ENCODE data around the gene ITGA11.

The ITGA11 gene

DNA sequence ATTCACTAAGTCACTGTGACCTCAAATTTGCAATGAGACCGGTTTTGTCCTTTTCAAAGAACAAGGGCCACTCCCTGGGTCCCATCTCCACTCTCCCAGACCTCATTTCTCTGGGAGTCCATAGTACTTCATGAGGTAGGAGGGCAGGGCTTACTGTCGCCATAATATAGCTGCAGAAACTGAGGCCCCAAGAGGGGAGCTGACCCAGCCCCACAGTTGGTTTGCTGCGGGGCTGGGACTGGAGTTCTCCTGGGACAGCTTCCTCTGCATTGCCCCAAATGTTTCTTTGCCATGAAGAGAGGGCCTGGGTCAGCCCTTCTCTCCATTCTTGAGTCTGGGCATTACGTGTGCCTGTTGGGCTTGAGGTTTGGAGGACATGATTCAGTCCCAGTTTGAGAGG is 60.1 kb downstream of the ITGA11 start:
- TF ChIP-seq PAX5 (IDR thresholded peaks at IDR 0.05; ENCODE audit: insufficient read depth, low read length, severe bottlenecking) (no peak), SPI1 (IDR thresholded peaks at IDR 0.05; ENCODE audit: low read depth, low read length) (no peak), POU2F2 (IDR thresholded peaks at IDR 0.05; ENCODE audit: low read depth, low read length) (no peak), POLR2AphosphoS5 (IDR thresholded peaks at IDR 0.05; ENCODE audit: low read depth, low read length) (no peak), POLR2A (IDR thresholded peaks at IDR 0.05; ENCODE audit: low read depth, low read length) (no peak), TAF1 (IDR thresholded peaks at IDR 0.05; ENCODE audit: low read depth, low read length) (no peak)
- FAIRE-seq (no peak), DNase-seq (ENCODE audit: insufficient read length, low spot score) (no peak)

DNA sequence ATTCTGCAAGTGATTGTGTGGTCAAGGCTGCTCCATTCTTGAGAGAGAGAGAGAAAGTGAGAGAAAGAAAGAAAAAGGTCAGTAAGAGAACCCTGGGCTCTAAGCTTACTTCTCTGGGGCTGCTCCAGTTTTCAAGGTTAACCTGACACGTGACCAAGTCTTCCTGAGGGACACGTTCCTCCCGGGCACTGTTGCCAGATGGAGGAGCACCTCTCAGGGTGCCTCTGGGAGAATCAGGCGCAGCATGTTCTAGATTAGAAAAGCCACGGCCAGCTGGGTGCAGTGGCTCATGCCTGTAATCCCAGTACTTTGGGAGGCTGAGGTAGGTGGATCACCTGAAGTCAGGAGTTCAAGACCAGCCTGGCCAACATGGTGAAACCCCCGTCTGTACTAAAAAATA is 60.8 kb downstream of the ITGA11 start:
- TF ChIP-seq TAF1 (IDR thresholded peaks at IDR 0.05; ENCODE audit: low read depth, low read length) (no peak), POLR2AphosphoS5 (IDR thresholded peaks at IDR 0.05; ENCODE audit: low read depth, low read length) (no peak), POU2F2 (IDR thresholded peaks at IDR 0.05; ENCODE audit: low read depth, low read length) (no peak), SPI1 (IDR thresholded peaks at IDR 0.05; ENCODE audit: low read depth, low read length) (no peak), POLR2A (IDR thresholded peaks at IDR 0.05; ENCODE audit: low read depth, low read length) (no peak), PAX5 (IDR thresholded peaks at IDR 0.05; ENCODE audit: insufficient read depth, low read length, severe bottlenecking) (no peak)
- FAIRE-seq: no peak
- no peak for DNase-seq (ENCODE audit: insufficient read length, low spot score)

DNA sequence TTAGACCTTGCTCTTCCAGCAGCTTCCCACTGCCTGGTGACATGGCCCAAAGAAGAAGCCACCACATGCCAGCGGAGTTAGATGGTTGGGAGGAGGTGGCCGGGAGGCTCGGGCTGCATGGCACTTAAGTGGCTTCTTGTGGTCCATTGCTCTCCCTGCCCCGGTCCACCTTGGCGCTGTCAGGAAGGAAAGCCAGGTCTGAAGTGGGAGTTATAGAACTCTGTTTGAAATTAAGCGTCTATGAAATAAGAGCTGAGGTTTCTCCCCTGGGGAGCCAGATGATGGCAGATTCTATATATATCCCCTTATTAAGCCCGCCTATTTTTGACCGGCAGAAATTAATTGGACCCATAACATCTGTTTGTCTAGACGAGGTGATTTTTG is 61.2 kb downstream of the ITGA11 start:
- TF ChIP-seq POLR2A (IDR thresholded peaks at IDR 0.05; ENCODE audit: low read depth, low read length): no peak
- TF ChIP-seq PAX5 (IDR thresholded peaks at IDR 0.05; ENCODE audit: insufficient read depth, low read length, severe bottlenecking): no peak
- TF ChIP-seq TAF1 (IDR thresholded peaks at IDR 0.05; ENCODE audit: low read depth, low read length): no peak
- no peak for TF ChIP-seq POU2F2 (IDR thresholded peaks at IDR 0.05; ENCODE audit: low read depth, low read length)
- TF ChIP-seq SPI1 (IDR thresholded peaks at IDR 0.05; ENCODE audit: low read depth, low read length): no peak
- TF ChIP-seq POLR2AphosphoS5 (IDR thresholded peaks at IDR 0.05; ENCODE audit: low read depth, low read length): no peak
- no peak for FAIRE-seq
- DNase-seq (ENCODE audit: insufficient read length, low spot score): no peak

DNA sequence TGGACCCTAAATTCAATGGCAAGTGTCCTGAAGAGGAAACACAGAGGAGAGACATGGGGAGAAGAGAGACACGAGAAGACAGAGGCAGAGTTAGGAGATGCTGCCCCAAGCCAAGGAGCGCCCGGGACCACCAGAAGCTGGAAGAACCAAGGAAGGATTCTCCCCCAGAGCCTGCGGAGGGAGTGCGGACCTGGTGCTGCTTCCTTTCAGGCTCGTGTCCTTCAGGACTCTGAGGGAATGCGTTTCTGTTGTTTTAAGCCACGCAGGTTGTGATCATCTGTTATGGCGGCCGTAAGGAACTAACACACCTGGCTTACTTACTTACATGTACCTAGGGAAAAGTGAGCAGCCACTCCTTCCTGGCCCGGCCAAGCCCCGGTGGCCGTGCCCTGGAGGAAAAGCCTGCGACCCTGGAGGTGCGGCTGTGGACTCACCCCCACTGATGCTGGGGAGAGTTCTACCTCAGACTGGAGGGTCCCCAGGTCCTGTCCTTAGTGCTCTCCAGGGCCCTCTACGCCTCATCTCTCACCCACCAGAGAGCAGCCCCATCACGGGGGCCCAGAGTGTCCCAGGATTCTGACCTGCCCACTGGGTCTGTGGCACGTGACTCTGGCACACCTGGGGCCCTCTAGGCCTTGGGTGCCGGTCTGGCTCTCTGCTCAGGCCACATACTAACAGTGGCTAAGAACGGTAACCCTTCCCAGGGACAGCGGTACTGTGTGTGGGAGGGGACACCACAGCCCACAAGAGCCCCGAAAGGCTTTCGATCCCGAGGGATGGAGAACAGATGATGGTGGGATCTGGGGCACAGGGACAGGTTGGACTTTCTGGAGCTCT is 61.8 kb downstream of the ITGA11 start:
- TF ChIP-seq POLR2A (IDR thresholded peaks at IDR 0.05; ENCODE audit: low read depth, low read length) (no peak), POLR2AphosphoS5 (IDR thresholded peaks at IDR 0.05; ENCODE audit: low read depth, low read length) (no peak), SPI1 (IDR thresholded peaks at IDR 0.05; ENCODE audit: low read depth, low read length) (no peak), TAF1 (IDR thresholded peaks at IDR 0.05; ENCODE audit: low read depth, low read length) (no peak), PAX5 (IDR thresholded peaks at IDR 0.05; ENCODE audit: insufficient read depth, low read length, severe bottlenecking) (no peak), POU2F2 (IDR thresholded peaks at IDR 0.05; ENCODE audit: low read depth, low read length) (no peak)
- FAIRE-seq: no peak
- no peak for DNase-seq (ENCODE audit: insufficient read length, low spot score)

DNA sequence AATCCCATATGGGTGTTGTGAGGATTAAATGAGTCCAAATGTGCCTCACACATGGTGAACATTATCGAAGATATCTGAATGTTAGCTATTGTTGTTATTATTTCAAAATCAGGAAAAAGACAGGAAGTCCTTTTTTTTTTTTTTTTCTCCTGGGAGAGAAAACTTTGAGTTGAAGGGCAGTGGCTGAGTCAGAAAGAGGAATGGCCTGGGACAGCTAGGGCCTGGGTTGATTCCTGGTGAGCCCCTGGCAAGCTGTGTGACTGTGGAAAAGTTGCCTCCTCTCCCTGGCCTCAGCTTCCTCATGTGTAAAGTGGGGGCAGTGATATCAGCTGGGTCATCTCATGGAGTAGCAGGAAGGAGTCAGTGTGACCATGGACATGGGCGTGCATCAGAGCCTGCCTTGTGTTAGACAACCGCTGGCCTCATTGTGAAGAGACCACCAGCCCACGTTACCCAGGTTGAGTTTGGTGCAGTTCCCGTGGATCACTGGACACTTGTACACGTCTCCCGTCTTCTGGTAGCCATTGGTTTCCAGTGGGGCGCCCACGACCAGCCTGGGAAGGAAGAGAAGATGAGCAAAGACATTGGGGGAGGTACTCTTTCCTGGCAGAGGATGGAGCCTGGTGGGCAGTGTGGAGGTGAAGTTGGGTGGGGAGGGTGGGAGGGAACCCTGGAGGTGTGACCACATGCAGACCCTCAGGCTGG is 63.1 kb downstream of the ITGA11 start:
- DNase-seq (ENCODE audit: insufficient read length, low spot score) (no peak), FAIRE-seq (no peak)
- TF ChIP-seq SPI1 (IDR thresholded peaks at IDR 0.05; ENCODE audit: low read depth, low read length): no peak
- TF ChIP-seq POLR2A (IDR thresholded peaks at IDR 0.05; ENCODE audit: low read depth, low read length): no peak
- no peak for TF ChIP-seq POU2F2 (IDR thresholded peaks at IDR 0.05; ENCODE audit: low read depth, low read length)
- TF ChIP-seq TAF1 (IDR thresholded peaks at IDR 0.05; ENCODE audit: low read depth, low read length): no peak
- no peak for TF ChIP-seq PAX5 (IDR thresholded peaks at IDR 0.05; ENCODE audit: insufficient read depth, low read length, severe bottlenecking)
- TF ChIP-seq POLR2AphosphoS5 (IDR thresholded peaks at IDR 0.05; ENCODE audit: low read depth, low read length): no peak

DNA sequence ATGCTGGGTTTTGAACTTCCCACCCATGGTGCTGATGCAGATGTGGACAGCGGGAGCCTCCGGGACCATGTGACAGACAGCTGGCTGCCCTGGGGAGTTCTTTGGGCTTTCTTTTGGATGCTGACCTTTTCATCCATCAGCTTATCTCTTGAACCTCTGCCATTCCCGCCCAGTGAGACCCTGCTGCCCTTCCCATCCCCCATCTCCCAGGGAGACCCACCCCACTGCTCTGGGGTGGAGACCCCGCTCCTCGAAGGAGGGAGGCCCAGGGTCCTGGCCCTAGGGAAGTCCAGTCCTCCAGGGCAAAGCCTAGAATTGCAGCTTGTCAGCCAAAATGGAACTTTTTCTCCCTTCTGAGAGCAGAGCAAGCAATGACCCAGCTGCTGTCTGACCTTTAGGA is 64.0 kb downstream of the ITGA11 start:
- FAIRE-seq (no peak), DNase-seq (ENCODE audit: insufficient read length, low spot score) (no peak)
- TF ChIP-seq POU2F2 (IDR thresholded peaks at IDR 0.05; ENCODE audit: low read depth, low read length) (no peak), POLR2AphosphoS5 (IDR thresholded peaks at IDR 0.05; ENCODE audit: low read depth, low read length) (no peak), POLR2A (IDR thresholded peaks at IDR 0.05; ENCODE audit: low read depth, low read length) (no peak), PAX5 (IDR thresholded peaks at IDR 0.05; ENCODE audit: insufficient read depth, low read length, severe bottlenecking) (no peak), SPI1 (IDR thresholded peaks at IDR 0.05; ENCODE audit: low read depth, low read length) (no peak), TAF1 (IDR thresholded peaks at IDR 0.05; ENCODE audit: low read depth, low read length) (no peak)

DNA sequence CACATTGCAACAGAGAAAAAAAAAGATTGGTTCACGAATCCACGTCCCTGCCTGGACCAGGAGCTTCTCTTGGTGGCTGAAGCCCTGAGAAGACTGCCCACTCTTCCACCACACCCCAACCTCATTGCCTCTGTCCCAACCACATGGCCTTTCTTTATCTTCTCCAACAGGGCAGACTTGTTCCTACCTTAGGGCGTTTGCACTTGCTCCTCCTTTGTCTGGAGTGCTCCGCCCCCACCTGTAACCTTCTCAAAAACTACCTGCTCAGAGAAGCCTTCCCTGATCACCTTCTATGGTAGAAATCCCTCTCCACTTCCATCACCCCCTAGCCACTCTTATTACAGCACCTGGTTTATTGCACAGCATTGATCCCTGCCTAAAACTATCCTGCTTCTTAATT is 64.7 kb downstream of the ITGA11 start:
- DNase-seq (ENCODE audit: insufficient read length, low spot score) (no peak), FAIRE-seq (no peak)
- TF ChIP-seq POLR2A (IDR thresholded peaks at IDR 0.05; ENCODE audit: low read depth, low read length): no peak
- no peak for TF ChIP-seq TAF1 (IDR thresholded peaks at IDR 0.05; ENCODE audit: low read depth, low read length)
- TF ChIP-seq POU2F2 (IDR thresholded peaks at IDR 0.05; ENCODE audit: low read depth, low read length): no peak
- TF ChIP-seq PAX5 (IDR thresholded peaks at IDR 0.05; ENCODE audit: insufficient read depth, low read length, severe bottlenecking): no peak
- no peak for TF ChIP-seq SPI1 (IDR thresholded peaks at IDR 0.05; ENCODE audit: low read depth, low read length)
- TF ChIP-seq POLR2AphosphoS5 (IDR thresholded peaks at IDR 0.05; ENCODE audit: low read depth, low read length): no peak

DNA sequence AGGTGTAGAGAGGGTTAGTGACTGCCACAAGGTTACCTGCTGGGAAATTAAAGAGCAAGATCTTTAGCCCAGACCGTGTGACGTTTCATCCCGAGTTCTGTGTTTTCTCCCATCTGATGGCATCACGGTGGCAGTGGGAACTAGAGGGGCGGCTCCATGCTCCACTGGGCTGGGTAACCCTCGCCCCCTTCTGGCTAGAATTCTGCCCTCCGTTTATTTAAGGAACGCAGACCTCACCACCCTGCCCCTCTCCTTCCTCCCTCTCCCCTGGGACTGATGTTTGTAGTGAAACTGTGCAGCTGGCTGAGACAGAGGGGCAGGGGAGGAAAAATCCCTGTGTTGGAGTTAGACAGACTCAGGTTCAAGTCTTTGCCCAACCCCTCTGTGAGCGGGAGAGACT is 65.6 kb downstream of the ITGA11 start:
- no peak for DNase-seq (ENCODE audit: insufficient read length, low spot score)
- TF ChIP-seq POLR2A (IDR thresholded peaks at IDR 0.05; ENCODE audit: low read depth, low read length) (no peak), PAX5 (IDR thresholded peaks at IDR 0.05; ENCODE audit: insufficient read depth, low read length, severe bottlenecking) (no peak), SPI1 (IDR thresholded peaks at IDR 0.05; ENCODE audit: low read depth, low read length) (no peak), POU2F2 (IDR thresholded peaks at IDR 0.05; ENCODE audit: low read depth, low read length) (no peak), POLR2AphosphoS5 (IDR thresholded peaks at IDR 0.05; ENCODE audit: low read depth, low read length) (no peak), TAF1 (IDR thresholded peaks at IDR 0.05; ENCODE audit: low read depth, low read length) (no peak)
- no peak for FAIRE-seq

DNA sequence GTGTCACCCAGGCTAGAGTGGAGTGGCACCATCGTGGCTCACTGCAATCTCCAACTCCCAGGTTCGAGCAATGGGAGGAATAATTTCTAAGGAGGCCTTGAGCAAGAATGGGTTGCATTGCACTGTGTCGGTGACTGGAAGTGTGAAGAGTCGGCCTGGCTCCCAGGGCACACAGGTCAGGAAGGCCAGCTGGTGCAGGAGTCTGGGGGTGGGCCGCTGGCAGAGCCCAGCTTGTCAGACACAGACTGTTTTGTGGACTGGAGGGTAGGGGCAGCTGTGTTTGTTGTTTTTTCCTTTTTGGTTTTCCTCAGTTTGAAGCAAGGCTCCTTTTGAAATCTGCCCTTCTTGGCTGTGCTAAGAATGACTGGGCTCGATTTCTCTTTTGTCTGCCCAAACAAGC is 66.2 kb downstream of the ITGA11 start:
- DNase-seq (ENCODE audit: insufficient read length, low spot score): no peak
- TF ChIP-seq TAF1 (IDR thresholded peaks at IDR 0.05; ENCODE audit: low read depth, low read length) (no peak), POU2F2 (IDR thresholded peaks at IDR 0.05; ENCODE audit: low read depth, low read length) (no peak), POLR2AphosphoS5 (IDR thresholded peaks at IDR 0.05; ENCODE audit: low read depth, low read length) (no peak), POLR2A (IDR thresholded peaks at IDR 0.05; ENCODE audit: low read depth, low read length) (no peak), PAX5 (IDR thresholded peaks at IDR 0.05; ENCODE audit: insufficient read depth, low read length, severe bottlenecking) (no peak), SPI1 (IDR thresholded peaks at IDR 0.05; ENCODE audit: low read depth, low read length) (no peak)
- FAIRE-seq: no peak

All from GM12891 (cell line).